ENCODE measurements around the gene NTN3.
A peak's percentile ranks its signal among the peaks of the same experiment; 100 is the strongest.

NTN3 gene

DNA sequence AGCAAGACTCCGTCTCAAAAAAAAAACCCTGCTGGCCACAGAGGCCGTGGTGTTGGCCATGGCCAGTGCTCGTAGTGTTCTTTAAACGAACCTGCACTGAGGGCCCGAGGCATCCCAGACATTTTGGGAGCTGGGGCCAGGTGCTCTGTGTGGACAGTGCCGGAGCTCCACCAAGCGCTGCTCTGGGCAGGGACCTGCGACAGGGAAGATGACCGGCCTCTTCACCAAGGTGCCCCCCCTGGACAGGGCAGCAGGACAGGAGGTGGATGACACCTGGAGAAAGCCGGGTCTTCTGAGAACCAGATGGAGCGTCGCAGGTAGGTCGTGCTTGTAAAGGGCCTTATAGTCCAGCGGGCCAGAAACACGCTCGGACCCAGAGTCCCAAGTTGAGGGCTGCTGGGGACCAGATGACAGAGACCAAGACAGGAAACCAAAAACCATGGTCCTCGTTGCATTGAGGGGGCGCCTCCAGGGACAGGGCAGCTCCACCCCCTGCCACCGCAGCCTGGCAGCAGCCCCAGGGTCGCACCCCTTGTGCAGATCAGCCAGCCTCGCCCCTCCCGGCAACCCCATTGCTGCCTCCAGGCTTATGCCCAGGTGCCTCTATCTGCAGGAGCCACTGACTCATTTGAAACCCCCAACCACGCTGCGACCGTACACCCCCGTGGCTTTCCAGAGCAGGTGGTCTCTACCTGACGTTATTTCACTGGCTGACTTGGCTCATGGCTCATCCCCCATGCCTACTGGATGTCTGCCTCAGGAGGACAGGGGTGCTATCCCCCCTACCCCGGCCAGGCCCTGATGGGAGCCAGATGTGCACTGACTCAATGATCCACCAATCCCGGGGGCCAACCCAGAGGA is 4.2 kb upstream of the NTN3 start:
- DNase-seq: no peak

DNA sequence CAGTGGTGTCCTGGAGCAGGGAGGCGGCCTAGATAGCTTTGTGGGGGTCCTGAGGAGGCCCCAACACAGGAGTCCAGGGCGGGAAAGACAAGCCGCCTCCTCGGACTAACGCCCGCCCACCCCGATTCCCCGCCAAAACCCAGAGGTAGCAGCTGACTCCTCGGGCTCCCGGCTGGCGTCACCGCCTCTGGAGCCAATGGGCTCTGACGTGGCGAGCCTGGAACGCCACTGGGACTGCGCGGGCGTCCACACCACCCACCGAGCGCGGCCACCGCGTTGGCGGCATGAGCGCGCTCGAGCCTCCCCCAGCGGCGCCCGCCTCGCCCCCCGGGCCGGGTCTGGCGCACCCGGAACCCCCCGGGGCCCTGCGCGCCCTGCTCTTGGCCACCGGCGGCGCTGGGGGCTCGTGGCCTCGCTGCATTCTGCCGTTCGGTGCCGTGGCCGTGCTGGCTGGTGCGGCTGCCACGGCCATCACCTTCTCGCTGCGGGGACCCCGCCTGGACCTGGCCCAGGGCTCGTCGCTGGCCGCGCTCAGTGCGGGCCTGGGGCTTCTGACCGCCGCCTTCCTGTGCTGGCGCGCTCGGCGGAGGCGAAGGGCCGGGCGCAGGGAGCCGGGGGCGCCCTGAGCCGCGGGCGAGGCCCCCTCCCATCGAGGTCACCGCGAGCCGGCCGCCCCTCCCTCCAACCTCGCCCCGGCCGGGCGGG is 3.4 kb upstream of the NTN3 start:
- DNase-seq: peak; percentile 64

DNA sequence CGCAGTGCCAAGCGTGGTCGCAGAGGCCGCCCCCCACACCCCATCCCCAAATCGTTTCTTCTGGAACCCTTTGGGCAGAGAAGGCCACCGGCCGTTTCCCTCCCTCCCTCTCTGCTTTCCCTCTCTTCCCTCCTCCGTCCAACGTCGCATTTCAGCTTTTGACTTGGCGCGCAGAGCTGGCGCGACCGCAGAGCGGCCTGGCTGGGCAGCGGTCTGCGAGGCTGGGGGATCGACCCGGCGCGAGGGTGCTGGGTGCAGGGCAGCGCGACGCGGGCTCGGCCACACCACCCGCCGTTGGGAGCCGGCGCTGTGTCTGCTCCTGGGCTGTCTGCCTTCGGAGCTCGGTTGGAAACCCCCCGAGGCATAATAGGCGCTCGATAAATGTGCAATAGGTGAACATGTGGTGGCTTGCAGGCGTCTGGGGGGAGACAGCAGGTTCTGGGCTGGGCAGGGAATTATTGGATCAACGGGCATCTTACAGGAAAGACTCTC is 2.8 kb upstream of the NTN3 start:
- DNase-seq: peak; percentile 75

DNA sequence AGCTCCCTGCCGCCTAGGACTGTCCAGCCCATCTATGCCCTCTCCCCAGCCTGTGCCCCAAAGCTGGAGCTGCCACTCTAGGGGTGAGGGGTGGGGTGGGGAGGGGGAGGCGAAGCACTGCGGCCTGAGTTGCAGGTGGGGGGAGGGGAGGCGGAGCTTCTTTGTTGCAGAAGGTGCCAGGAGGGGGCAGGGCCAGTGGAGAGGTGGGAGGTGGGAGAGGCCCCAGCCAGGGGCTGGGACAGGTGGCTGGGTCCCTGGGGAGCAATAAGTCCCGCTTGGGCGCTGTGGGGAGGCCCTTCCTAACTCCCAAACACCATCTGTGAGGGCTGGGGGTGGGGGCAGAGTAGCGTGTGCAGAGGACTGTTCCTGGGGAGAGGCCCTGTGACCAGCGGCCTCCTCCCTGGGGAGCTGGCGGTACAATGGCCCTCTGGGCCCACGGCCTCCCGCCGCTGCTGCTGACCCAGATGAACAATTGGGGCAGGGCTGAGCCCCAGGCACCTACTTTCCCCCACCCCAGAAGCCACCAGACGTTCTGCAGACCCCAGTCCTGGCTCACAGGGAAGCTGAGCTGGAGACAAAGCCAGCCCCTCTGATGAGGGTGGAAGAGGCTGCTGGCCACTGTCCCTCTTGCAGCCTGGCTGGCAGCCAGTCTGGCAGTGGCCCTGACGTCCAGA is 2.2 kb upstream of the NTN3 start:
- peak; percentile 49 for DNase-seq

DNA sequence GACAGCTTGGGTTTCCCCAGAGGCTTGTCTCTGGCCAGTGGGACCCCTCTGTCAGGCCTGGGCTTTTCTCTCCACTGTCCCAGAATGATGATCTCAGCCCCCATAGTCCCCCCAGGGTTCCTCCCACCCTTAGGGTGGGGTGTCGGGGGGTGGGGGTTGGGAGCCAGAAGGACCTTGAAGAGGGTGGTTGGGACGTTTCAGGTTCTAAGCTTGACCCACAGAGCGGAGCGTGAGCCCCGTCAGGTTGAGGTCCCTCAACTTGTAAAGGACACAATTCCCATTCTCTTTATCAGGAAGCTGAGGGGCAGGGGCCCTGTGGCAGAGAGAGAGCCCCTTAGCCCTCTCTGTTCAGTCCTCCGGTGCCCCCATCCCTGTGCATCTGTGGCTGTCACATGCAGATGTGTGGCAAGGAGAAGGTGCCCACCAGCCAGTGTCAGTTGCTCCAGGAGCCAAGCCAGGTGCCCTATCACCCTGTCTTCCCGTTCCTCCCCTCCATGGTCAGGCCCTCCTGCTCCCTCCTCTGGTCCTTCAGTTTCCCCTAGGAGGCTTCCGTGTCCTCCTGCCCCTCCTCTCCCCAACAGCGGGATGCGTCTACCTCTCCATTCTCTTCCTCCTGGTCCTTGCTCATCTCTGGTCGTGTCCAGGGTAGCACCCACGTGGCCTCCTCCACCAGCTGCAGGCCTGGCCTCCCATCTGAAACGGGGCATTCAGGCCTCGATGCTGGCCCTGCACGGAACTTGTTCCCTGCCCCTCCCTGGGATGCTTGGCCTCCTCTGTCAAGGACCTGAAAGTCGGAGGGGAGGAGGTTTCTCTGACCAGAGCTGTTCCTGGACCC is 1.5 kb upstream of the NTN3 start:
- DNase-seq: no peak

DNA sequence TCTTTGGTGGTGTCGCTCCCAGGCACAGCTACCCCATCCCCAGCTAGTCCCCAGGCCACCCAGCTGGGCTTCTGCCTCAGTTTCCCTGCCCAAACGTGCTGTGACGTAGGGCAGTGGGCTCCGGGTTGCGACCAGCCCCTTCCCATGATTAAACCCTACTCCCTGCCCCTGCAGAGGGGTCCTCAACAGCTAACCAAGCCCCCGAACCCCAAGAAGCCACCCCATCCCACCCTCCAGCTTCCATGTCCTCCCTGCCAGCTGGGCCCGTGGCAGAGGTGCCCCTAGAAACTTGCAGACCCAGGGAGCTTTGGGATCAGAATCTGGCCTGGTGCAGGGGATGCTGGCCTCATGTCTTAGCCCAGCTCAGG is 879 bp upstream of the NTN3 start:
- DNase-seq: no peak

DNA sequence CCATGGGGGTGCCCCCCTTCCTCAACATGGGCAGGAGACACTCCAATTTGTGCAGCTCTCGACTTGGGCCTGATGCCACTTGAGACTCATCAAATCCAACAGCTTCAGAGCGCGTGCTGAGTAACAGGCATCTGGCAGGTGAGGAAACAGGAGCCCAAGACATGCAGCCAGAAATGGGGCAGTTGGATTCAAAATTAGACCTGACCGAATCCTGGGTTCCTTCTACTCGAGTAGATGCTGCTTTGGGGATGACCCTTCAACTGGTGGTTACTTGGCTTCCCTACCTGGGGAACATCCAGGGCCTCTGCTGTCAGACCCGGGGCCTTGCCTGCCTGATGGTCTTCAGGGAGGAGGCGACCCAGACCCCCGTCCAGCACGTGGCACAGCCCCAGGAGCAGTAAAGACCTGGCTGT is 488 bp upstream of the NTN3 start:
- peak; percentile 55 for DNase-seq

DNA sequence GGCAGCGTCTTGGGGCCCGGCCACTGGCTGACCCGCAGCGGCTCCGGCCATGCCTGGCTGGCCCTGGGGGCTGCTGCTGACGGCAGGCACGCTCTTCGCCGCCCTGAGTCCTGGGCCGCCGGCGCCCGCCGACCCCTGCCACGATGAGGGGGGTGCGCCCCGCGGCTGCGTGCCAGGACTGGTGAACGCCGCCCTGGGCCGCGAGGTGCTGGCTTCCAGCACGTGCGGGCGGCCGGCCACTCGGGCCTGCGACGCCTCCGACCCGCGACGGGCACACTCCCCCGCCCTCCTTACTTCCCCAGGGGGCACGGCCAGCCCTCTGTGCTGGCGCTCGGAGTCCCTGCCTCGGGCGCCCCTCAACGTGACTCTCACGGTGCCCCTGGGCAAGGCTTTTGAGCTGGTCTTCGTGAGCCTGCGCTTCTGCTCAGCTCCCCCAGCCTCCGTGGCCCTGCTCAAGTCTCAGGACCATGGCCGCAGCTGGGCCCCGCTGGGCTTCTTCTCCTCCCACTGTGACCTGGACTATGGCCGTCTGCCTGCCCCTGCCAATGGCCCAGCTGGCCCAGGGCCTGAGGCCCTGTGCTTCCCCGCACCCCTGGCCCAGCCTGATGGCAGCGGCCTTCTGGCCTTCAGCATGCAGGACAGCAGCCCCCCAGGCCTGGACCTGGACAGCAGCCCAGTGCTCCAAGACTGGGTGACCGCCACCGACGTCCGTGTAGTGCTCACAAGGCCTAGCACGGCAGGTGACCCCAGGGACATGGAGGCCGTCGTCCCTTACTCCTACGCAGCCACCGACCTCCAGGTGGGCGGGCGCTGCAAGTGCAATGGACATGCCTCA is 773 bp downstream of the NTN3 start:
- DNase-seq: no peak

DNA sequence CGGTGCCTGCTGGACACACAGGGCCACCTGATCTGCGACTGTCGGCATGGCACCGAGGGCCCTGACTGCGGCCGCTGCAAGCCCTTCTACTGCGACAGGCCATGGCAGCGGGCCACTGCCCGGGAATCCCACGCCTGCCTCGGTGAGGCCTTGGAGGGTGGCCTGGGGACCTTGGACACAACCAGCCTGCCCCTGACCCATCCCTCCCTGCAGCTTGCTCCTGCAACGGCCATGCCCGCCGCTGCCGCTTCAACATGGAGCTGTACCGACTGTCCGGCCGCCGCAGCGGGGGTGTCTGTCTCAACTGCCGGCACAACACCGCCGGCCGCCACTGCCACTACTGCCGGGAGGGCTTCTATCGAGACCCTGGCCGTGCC is 1.4 kb downstream of the NTN3 start:
- DNase-seq: no peak

DNA sequence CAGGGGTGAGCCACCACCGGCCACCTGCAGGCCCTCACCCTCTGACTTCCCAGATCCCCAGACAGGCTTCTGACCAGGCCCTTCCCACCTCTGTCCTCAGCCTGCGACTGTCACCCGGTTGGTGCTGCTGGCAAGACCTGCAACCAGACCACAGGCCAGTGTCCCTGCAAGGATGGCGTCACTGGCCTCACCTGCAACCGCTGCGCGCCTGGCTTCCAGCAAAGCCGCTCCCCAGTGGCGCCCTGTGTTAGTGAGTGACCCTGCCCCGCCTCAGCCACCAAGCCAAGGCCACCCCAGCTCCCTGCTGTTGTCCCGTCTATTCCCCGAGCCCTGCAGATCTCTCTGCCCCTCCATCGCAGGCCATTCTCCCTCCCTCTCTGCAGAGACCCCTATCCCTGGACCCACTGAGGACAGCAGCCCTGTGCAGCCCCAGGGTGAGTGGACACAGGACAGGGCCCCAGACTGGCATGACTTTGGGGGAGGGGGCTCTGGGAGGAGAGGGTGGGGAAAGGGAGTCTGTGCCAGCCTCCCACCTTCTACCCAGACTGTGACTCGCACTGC is 1.9 kb downstream of the NTN3 start:
- no peak for DNase-seq

DNA sequence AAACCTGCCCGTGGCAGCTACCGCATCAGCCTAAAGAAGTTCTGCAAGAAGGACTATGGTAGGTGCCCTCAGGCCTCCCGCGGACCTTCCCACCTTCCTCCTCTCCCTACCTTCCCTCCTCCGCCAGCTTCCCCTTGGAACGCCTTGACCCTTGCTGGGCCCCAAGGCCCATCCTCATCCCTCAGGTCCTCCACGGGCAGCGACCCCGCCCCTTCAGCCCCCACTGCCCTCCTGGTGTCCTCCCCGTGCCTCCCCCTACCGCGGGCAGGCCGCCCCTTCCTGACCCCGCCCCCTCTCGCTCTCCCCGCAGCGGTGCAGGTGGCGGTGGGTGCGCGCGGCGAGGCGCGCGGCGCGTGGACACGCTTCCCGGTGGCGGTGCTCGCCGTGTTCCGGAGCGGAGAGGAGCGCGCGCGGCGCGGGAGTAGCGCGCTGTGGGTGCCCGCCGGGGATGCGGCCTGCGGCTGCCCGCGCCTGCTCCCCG is 2.4 kb downstream of the NTN3 start:
- no peak for DNase-seq

DNA sequence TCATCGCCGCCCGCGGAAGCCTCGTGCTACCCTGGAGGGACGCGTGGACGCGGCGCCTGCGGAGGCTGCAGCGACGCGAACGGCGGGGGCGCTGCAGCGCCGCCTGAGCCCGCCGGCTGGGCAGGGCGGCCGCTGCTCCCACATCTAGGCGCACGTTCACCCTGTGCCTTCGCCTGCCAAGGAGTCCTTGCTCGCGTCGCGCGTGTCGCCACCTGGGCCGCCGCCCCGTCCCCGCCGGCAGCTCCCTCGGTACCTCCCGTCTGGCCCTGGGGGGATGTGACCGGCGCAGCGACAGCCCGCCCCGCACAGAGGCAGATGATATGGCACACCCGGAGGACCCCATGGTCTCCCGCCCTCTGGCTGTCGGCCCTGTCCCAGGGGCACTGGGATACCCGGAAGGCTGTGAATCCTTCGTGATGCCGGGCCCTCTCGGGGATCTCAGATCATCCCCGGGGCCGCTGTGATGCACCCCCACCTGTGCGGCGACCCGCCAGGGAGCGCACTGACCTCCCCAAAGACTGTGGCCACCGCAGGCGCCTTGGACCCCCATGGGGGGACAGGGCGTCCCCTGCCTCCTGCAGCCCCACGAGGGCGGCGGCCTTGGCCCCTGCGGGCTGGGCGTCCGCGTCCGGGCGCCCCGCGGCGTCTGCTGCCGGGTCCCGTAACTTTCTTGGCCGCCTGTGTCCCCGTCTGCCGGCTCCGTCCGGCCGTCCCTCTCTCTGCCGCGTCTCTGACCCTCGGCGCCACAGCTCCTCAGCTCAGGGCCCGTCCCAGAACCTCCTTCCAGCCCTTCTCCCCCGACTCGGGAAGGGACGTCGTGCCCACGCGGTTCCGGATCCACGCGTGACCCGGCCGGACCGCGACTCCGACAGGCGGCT is 3.1 kb downstream of the NTN3 start:
- peak; percentile 81 for DNase-seq

DNA sequence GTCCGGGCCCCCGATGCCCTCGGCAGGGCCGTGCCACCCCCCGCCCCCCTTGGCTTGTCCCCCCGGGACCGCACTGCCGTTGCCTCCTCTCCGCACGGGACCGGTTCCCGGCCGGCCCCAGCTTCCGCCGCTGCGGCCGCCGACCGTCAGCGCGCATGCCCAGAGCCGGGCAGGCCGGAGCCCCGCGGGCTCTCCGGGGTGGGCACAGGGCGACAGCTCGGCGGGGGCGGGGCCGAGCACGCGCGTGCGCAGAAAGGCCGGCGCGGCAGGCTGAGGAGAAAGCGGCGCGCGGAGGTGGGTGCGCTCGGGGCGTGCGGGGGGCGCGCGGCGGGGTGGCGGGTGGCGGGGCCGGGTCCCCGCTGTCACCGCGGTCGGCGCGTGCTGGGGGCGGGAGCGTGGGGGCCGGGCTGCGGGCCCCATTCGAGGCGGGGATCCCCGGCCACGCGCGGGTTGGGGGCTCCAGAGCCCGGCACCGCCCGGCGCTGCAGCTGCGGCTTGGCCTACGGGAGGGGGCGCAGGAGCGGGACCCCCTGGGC is 3.8 kb downstream of the NTN3 start, which contains the start of gene TBC1D24:
Gene TBC1D24 (plus strand): TSS at position 251 of the 536 bp plus-strand sequence. CDS start 21,022 bp downstream, outside the sequence.
- peak; percentile 42 for DNase-seq

DNA sequence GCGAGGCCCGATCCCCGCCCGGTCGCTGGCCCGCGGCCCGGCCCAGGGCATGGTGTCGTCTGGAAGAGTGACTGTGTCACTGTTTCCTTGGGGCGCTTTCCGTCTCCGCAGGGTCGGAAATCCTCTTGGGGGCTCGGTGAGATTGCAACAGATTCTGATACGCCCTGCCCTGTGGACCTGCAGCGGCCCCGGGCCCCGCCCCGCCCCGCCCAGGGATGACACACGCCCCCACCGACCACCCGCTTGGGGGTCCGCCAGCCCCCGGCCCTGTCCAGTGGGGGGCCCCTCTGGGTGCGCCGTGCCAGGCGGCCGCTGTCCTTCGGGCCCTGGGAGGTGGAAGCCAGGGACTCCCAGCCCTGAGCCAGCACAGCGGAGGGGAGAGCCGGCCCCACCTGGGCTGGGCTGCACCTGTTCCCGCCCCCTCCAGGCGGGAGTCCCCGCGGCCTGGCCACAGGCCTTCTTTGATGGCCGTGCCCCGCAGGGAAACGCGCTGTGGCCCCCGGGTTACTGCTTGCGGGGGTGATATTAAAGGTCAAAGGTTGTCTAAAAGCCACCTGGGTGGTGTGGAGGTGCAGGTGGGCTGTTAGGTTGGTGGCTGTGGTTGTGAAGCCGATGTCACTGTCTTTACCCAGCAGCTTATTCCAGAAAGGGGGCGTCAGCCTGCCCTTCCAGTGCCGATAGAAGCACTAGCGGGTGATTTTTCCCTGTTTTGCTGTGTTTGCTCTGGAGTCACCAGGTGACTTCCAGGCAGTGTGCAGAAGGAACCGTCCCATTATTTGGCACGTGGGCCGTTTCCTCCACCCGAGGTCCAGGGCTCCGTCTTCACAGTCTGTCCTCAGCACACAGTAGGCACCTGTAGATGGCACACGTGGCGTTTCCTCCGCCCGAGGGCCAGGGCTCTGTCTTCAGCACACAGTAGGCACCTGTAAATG is 4.6 kb downstream of the NTN3 start:
- peak; percentile 55 for DNase-seq

DNA sequence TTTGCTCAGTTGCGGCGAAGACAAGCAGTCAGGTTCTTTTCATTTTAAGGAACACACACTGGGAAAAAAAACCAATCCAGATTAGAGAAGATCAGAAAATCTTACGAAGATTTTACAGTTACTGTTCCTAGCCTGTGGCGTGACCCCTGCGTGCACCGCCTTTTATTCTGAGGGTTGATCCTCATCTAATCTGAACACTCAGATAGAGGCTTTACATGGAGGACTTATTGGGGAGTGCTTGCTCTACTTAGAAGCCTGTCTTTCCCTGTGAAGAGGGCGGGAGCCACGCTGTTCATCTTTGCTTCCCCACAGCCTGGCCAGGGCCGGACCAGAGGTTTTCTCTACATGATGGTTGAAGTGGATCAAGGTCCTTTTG is 5.2 kb downstream of the NTN3 start:
- DNase-seq: no peak

DNA sequence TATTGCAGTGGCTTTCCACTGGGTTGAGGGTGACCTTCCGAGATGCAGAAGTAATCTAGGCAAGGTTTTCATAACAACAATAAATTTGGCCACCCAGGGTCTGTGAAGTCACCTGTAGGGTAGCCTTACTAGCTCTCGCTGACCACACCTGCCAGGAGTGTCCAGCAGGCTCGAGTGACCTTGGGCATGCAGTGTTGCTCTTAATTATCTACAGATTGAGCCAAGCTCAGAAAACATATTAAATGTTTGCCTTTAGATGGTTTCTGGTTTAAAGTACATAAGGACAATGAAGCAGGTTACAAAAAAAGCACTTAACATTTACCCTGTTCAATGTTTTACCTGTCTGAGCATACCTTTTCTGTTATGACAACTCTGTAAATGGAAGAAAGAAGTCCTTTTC is 5.6 kb downstream of the NTN3 start:
- no peak for DNase-seq

DNA sequence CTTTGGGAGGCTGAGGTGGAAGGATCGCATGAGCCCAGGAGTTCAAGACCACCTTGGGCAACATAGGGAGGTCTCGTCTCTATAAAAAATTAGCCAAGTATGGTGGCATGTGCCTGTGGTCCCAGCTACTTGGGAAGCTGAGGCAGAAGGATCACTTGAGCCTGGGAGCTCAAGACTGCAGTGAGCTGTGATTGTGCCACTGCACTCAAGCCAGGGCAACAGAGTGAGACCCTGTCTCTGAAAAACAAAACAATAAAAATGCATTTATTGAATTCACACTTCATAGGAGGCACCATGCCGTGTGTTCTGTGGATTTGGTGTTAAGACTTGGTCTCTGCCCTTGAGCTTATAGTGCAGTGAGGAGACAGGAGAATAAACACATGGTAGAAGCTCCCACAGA is 6.2 kb downstream of the NTN3 start:
- no peak for DNase-seq

DNA sequence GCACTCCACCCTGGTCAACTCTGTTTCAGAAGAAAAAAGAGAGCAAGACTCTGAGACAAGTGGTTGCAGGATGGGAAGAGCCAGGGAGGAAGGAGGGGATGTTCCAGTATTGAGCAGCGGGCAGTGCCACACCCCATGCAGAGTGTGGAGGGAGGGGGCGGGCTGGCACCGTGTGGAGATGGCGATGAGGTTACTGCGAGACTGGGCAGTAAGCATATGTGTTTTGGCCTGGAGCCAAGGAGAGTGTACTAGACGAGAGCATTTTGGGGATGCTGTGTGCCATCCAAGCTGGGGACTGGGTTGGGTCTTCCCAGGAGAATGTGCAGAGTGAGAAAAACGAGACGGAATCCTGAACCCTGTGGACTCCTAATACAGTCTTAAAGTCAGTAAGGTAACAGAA is 7.2 kb downstream of the NTN3 start:
- DNase-seq: no peak

Data from right kidney (tissue), 1 donor.